ENCODE data around the gene ESRRB.
A peak's percentile ranks its signal among the peaks of the same experiment; 100 is the strongest.

Gene ESRRB

DNA sequence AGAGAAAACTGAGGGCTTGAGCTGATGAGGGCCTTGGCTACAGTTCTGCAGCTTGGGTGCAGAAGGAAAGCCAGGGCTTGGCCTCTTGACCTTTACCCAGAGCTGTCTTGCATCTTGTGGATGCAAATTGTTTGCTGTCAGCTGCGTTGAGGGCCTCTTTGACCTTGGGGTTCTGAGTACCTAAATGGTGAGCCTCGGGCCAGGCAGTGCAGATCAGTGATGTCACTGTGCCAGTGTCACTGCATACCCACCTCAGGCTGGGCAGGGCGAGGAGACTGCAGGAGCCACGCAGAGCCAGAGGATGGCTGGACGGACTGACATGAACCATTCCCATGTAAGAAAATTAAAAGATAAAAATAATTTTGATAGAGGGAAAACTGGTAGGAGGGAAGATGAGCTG, 18.6 kb downstream of the ESRRB start:
- TF ChIP-seq, protein P1, sequence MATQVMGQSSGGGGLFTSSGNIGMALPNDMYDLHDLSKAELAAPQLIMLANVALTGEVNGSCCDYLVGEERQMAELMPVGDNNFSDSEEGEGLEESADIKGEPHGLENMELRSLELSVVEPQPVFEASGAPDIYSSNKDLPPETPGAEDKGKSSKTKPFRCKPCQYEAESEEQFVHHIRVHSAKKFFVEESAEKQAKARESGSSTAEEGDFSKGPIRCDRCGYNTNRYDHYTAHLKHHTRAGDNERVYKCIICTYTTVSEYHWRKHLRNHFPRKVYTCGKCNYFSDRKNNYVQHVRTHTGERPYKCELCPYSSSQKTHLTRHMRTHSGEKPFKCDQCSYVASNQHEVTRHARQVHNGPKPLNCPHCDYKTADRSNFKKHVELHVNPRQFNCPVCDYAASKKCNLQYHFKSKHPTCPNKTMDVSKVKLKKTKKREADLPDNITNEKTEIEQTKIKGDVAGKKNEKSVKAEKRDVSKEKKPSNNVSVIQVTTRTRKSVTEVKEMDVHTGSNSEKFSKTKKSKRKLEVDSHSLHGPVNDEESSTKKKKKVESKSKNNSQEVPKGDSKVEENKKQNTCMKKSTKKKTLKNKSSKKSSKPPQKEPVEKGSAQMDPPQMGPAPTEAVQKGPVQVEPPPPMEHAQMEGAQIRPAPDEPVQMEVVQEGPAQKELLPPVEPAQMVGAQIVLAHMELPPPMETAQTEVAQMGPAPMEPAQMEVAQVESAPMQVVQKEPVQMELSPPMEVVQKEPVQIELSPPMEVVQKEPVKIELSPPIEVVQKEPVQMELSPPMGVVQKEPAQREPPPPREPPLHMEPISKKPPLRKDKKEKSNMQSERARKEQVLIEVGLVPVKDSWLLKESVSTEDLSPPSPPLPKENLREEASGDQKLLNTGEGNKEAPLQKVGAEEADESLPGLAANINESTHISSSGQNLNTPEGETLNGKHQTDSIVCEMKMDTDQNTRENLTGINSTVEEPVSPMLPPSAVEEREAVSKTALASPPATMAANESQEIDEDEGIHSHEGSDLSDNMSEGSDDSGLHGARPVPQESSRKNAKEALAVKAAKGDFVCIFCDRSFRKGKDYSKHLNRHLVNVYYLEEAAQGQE (IDR thresholded peaks at IDR 0.05; ENCODE audit: low read depth) = no peak
- TF ChIP-seq, protein P2, sequence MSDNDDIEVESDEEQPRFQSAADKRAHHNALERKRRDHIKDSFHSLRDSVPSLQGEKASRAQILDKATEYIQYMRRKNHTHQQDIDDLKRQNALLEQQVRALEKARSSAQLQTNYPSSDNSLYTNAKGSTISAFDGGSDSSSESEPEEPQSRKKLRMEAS (IDR thresholded peaks at IDR 0.05) = no peak
- TF ChIP-seq NFIC (IDR thresholded peaks at IDR 0.05) = no peak

DNA sequence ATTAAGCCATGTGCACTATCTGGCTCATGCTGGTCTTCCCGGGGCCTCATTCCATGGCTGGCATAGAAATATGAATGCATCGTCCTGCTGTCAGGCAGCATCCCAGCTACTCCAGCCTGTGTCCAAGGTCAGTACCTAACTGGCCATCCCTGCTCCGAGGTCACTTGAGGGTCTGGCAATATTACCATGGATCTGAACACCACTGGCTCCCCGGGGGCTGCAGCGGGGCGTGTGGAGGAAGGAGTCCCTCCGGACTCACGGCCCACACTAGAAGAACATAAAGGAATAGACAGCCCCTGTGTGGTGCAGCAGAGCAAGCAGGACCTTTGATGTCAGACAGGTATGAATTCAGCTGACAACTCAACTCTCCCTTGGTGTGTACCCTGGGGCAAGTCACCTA, 19.2 kb downstream of the ESRRB start:
- TF ChIP-seq ZBTB7A (IDR thresholded peaks at IDR 0.05; ENCODE audit: low read depth) (no peak), YY1 (IDR thresholded peaks at IDR 0.05; ENCODE audit: low read depth) (no peak), NFIC (IDR thresholded peaks at IDR 0.05) (no peak), CREB1 (IDR thresholded peaks at IDR 0.05; ENCODE audit: low read depth) (no peak), FOXM1 (IDR thresholded peaks at IDR 0.05; ENCODE audit: borderline replicate concordance, low read depth) (no peak), TEAD4 (IDR thresholded peaks at IDR 0.05) (no peak), EGR1 (IDR thresholded peaks at IDR 0.05) (no peak), CEBPB (IDR thresholded peaks at IDR 0.05) (no peak), TAF1 (IDR thresholded peaks at IDR 0.05; ENCODE audit: low read depth) (no peak), RAD21 (IDR thresholded peaks at IDR 0.05; ENCODE audit: low read depth) (no peak)
- TF ChIP-seq, protein P2 (IDR thresholded peaks at IDR 0.05) = no peak
- TF ChIP-seq, protein P3, sequence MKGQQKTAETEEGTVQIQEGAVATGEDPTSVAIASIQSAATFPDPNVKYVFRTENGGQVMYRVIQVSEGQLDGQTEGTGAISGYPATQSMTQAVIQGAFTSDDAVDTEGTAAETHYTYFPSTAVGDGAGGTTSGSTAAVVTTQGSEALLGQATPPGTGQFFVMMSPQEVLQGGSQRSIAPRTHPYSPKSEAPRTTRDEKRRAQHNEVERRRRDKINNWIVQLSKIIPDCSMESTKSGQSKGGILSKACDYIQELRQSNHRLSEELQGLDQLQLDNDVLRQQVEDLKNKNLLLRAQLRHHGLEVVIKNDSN (IDR thresholded peaks at IDR 0.05) = no peak
- TF ChIP-seq, protein P1 (IDR thresholded peaks at IDR 0.05; ENCODE audit: low read depth) = no peak

DNA sequence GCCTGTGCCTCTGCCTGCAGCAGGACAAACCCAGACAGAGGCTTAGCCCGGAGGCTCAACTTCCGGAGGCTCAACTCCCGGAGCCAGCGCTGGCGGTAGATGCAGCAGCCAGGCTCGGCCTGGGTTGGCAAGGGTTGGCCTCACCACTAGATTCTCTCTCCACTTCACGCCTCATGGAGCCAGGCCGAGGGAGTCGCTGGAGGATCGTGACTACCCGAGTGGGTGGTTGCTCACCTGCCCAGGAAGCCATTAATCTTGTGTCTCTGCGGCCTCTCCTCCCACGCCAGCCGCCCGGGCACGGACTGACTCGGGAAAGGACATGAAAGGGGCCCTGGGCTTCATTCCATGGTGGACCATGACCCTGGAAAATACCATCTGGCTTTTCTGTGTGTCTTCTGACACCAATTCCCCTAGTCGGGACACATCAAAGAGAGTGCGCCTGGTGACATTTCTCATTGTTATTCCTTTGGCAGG, 20.8 kb downstream of the ESRRB start:
- TF ChIP-seq, protein P1 (IDR thresholded peaks at IDR 0.05; ENCODE audit: low read depth) = no peak
- TF ChIP-seq YY1 (IDR thresholded peaks at IDR 0.05; ENCODE audit: low read depth) (0 out of 2 replicates have a peak, but pooled peaks have one; percentile 39), CEBPB (IDR thresholded peaks at IDR 0.05) (no peak), RAD21 (IDR thresholded peaks at IDR 0.05; ENCODE audit: low read depth) (no peak; the same call in 1 of the 2 replicates), ZBTB7A (IDR thresholded peaks at IDR 0.05; ENCODE audit: low read depth) (no peak), EGR1 (IDR thresholded peaks at IDR 0.05) (peak; percentile 90), TCF12 (IDR thresholded peaks at IDR 0.05; ENCODE audit: low read depth) (peak; percentile 61), EP300 (IDR thresholded peaks at IDR 0.05; ENCODE audit: borderline replicate concordance) (peak; percentile 41; the same call in 1 of the 2 replicates), TAF1 (IDR thresholded peaks at IDR 0.05; ENCODE audit: low read depth) (no peak), CREB1 (IDR thresholded peaks at IDR 0.05; ENCODE audit: low read depth) (no peak), FOXM1 (IDR thresholded peaks at IDR 0.05; ENCODE audit: borderline replicate concordance, low read depth) (no peak), NFIC (IDR thresholded peaks at IDR 0.05) (peak; percentile 47; the same call in 1 of the 2 replicates), TEAD4 (IDR thresholded peaks at IDR 0.05) (0 out of 2 replicates have a peak, but pooled peaks have one; percentile 5)
- TF ChIP-seq, protein P2 (IDR thresholded peaks at IDR 0.05) = peak; percentile 59
- TF ChIP-seq, protein P3 (IDR thresholded peaks at IDR 0.05) = 0 out of 2 replicates have a peak, but pooled peaks have one; percentile 17

DNA sequence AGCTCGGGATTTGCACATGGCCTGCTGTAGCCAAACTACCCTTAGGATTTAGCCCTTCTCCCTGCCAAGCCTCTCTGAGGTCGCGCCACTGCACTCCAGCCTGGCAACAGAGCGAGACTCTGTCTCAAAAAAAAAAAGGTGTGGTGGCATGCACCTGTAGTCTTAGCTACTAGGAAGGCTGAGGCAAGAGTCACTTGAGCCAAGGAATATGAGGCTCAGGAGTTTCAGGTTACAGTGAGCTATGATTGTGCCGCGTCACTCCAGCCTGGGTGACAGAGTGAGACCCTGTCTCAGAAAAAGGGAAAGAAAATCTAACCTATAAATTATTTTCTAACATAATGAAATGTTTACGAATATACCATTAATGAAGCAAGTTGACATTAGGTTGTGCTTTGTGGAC, 29.7 kb downstream of the ESRRB start:
- TF ChIP-seq TEAD4 (IDR thresholded peaks at IDR 0.05) (no peak), ZBTB7A (IDR thresholded peaks at IDR 0.05; ENCODE audit: low read depth) (0 out of 2 replicates have a peak, but pooled peaks have one; percentile 25), EGR1 (IDR thresholded peaks at IDR 0.05) (no peak), NFIC (IDR thresholded peaks at IDR 0.05) (peak; percentile 43; the same call in 1 of the 2 replicates), RAD21 (IDR thresholded peaks at IDR 0.05; ENCODE audit: low read depth) (no peak)
